Measurements from ENCODE around the gene PARP15.

- TF ChIP-seq CTCF (IDR thresholded peaks at IDR 0.05) (no peak), POLR2A (IDR thresholded peaks at IDR 0.05) (no peak)
These were observed 18.8 kb upstream of the PARP15 start for GRCh38 chr3:122558605-122559004.

Data from adrenal gland (tissue), 5 donors.